ENCODE data around the gene MCTP2.

Gene MCTP2

GRCh38 chr15:94404733-94405283 lies 173.4 kb downstream of the MCTP2 start:
- DNase-seq = no peak

- peak; percentile 76 for DNase-seq
Measured at GRCh38 chr15:94411285-94411684, 179.9 kb downstream of the MCTP2 start.

- no peak for DNase-seq
Measured at GRCh38 chr15:94411846-94412245, 180.5 kb downstream of the MCTP2 start.

GRCh38 chr15:94412979-94413746 lies 181.8 kb downstream of the MCTP2 start:
- peak; percentile 14 for DNase-seq

GRCh38 chr15:94414916-94415315 lies 183.6 kb downstream of the MCTP2 start:
- no peak for DNase-seq

DNA sequence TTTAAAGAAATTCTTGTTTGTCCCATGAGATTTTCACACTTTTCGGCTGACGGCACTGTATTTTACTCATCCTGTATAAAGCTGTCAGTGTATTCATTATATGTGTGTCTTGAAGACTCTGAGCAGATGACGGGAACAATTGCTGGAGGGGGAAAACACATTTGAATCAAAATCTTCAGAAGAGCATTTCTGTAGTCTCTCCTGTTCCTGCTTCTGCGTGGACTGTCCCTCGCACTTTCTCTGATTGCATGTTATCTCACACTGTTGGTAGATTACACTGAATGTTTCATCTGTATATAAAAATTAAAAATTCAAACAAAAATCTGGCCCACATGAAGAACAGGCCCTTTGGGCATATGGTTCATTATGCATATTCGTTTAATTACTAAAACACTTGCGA lies 184.9 kb downstream of the MCTP2 start:
- DNase-seq = no peak

DNA sequence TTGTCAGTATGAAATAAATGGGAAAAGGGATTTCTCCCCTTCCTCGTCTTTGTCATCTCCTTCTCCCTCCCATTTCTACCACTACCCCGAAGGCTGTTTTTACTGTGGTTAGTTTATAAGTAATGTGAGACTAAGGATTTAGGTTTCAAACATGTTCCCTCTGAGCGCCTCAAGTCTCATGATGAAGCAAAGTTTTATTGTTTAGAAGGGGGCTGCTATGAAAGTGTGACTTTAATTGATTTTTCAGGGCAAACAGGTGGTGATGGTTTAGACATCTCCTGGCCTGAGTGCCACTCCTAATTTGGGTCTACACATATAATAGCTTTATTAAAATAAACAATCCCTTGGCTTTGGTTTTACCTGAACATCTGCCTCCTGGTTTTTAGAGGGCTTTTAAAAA lies 185.5 kb downstream of the MCTP2 start:
- peak; percentile 39 for DNase-seq

DNA sequence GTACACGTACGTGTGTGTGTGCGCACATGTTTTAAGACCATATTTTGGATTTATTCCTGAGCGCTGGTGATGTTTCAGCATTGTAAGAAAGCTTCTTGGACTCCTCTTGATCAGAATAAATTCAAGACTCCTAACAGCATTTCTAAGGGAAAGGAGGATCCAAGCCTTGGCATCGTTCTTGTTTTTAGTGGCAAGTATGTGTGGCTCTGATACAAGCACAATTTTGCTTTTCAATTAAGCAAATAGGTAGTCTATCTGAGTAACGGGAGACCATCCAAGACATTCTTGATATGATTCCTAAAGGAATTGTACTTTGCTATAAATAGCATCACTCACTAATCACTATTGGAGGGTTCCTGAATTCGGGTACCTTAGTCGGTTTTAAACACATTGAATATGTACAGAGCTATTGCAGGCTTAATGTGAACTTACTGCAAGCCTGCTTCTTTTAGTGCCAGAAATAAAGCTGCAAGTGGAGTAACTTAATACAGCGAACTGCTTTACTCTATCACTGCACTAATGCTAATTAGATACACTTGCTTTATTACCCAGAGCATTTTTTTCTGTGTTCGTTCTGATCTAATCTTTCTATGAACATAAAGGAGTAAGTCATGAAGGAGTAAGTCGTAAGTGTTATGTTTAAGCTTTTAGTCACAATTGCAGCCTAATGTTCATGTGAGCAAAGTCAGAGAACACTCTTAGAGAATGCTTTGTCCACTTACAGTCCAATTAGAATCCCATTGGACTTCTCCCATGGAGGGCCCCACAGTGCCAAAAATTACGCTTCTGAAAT lies 186.3 kb downstream of the MCTP2 start:
- DNase-seq = no peak

- no peak for DNase-seq
Measured at GRCh38 chr15:94421706-94422105, 190.3 kb downstream of the MCTP2 start.

DNA sequence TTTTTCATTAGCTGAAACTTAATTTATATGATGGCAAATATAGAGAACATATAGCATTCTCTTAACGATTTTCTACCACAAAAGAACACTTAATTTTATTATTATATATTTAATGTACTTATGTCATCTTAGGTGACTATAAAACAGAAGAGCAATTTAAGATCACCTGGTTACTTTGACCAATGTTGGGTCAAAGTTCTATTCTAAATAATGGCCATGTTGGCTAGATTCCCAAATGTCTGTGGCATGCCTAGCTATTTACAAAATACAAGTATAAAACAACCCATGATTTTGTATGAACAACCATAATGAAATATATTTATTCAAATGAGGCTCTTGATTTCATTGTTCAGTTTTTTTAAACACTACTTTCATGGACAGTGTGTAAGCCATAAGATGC lies 200.9 kb downstream of the MCTP2 start:
- DNase-seq = no peak

DNA sequence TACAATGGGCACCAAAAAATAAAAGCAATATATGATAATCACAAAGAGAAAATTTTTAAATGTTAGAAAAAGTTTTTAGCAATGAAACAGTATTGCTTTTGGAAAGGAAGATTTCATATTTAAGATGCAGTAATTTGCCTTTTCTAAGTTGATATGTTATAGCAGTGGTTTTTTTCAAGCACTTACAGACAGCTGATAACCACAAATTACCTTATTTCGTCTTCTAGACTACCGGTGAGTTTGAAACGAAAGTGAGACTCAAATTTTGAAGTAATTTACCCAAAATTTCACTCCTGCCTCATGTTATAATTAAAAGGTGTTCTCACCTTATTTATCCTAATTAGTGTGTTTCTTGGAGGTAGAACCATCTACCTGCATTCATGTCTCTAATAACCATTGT lies 207.8 kb downstream of the MCTP2 start:
- DNase-seq = no peak

DNA sequence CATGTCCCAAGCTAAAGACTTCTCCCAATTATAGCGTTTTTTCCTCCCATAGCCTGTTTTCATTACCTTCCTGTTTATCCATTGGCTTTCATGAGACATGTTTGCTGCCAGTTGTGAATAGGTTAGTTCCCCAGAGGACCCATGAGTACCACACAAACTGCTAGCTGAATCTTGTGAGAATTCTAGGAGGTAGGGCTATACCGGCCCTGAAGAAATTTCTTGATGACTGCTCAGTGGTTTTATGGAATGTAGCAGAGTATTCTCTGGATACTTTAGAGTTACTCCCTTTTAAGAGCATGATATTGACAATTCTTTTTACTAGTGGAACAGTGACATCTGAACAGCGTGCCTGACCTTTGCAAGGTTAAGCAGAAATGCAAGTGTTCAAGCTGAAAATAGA lies 210.4 kb downstream of the MCTP2 start:
- no peak for DNase-seq

- no peak for DNase-seq
Measured at GRCh38 chr15:94442480-94442879, 211.1 kb downstream of the MCTP2 start.

DNA sequence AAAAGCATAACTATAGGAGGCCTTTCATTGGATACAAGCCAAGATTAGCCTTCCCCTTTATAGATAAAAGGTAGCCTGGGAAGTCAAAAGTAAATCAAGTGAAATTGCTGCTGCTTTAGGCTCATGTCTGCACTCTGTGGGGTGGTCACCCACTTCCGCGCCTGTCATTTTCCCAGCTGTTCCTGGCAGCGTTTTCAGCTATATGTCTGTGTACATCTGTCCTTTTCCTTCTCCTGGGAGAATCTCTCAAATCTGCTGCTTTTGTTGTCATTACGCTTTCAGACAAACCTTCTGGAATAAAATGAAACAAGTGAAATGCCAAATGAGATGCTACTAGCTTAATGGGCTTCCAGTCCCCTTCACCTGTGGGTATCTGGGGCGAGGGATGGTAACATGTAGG lies 211.8 kb downstream of the MCTP2 start:
- no peak for DNase-seq

DNA sequence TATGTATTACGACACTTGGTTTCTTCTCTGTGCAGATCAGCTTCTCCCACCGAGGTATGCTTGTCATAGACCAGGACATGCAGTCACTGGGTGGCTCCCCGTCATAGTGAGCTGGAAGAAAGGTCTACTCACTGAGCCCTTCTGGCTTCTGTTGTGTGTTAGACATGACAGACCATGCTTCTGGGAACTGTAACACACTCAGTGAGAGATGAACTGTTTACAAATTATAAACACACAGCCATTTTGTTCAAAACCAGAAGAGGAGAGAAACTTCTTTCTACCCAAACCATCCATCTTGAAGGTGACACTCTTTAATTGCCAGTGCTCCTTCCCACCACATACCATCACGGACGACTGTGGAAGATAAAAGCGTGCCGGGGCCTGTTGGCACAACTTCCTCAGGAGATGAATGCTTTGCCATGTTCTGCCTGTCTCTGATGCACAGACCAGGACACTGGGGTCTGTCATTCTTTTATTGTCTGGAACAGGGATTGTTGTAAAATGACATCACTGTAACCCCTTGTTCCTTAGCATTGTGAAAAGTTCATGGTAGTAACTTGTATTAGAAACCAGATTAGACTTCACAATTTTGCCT lies 214.3 kb downstream of the MCTP2 start:
- DNase-seq = no peak

DNA sequence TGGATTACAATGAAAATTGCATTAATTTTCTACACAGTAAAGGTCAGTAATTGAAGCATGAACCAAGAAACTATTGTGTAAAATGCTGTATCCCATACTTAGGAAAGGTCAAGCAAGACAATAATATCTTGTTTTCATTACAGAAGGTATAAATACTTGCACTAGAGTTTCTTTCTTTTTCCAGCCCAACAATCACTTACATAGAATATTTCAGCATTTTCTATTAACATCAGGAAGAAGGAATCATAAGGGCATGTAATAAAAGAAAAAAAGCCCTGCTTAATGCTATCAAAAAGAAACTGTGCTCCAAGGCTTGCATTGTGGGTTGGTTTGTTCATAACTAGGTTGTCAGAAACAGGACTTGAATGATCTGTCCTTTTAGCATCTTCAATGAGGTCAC lies 215.1 kb downstream of the MCTP2 start:
- DNase-seq = no peak

DNA sequence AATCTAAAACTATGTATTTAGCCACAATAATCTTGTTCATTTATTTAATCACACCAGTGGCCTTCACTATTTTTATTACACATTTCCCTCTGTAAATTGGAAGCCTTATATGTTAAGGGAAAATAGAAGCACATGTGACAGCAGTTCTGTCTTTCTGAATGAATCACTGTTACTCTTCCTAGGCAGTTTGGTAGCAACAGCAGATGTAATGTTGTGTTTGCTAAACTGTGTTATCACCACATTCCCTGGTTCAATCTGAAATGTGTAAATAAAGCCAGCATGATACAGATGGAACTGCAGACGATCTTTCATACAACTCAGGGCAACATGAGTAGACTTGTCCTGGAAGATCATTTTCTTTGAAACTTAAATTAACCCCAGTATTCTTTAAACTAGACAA lies 220.1 kb downstream of the MCTP2 start:
- no peak for DNase-seq

GRCh38 chr15:94453227-94453988 lies 222.0 kb downstream of the MCTP2 start:
- no peak for DNase-seq

- DNase-seq = no peak
Measured at GRCh38 chr15:94455297-94455696, 223.9 kb downstream of the MCTP2 start.

DNA sequence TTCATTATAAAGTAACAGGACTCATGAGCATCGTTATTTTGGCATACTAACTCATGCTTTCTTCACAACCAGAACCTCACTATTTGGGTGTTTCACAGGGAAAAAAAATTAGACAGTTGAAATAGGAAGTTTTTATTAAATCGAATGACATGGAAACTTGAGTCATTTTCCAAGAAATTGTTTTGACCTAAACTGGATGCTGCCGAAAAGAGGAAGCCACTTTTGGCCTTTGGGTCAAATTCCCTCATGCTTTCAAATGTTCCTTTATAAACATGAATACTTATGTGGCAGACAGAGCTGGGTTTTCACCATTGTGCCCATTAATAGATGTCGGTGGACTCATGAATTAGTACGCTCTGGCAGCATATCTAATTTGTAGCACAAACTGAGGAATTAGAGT lies 224.9 kb downstream of the MCTP2 start:
- no peak for DNase-seq

DNA sequence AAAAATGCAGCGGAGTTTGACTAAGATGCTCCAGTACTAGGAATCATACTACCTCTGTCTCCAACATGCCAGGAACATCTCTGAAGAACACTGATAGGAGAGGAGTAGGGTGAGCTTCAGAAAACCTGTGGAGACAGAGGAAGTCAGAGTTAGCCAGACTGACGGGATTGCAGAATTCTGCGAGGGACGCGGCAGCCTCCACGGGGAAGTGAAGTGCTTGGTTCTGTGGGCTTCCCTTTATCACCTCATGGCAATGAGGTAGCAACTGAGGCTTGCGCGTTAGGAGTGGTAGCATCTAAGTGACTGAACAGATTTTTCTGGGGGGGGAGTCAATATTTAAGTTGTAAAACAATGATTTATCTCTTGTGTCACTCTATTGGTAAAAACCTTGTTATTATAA lies 226.3 kb downstream of the MCTP2 start:
- DNase-seq = no peak

DNA sequence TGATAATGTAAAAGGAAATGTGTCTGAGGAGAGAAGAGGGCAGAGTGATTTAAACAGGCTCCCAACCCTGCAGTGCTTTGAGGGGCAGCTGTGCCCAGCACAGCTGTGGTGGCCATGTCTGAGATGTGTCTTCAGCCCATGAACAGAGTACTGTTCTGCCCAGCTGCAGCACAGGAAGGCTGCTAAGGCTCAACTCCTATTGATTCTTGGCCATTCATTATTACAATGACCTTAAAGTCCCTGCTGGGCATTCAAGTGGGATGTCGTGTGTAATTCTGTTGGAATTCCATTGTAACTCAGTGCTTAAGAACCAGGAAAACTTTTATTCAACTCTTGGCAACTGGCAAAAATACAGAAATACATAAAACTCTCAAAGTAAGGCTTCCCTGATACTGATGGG lies 229.3 kb downstream of the MCTP2 start:
- no peak for DNase-seq

DNA sequence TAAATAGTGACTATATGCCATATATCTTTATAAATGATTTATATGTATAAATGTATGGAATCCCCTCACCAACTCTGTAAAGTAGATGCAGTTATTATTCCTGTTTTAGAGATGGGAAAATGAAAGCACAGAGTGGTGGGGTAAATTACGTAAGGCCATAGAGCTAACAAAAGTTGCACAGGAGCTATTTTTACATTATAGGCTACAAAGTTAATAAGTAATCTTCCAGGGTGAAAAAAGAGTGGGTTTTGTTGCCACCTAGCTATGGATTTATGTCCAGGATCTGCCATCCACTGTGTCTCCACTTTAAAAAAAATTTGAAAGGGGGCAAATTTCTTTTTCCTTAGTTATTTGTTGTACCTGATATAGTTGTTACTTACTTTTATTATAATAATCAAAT lies 235.7 kb downstream of the MCTP2 start:
- no peak for DNase-seq

All from NCI-H1092 (cell line).